Endothelial cell (in vitro differentiated cells): ENCODE results near the gene DOHH. TPM values are rescaled to one million over a fixed set of nuclear protein-coding genes. Genes with fewer than 3 reads are reported as not detected.
A peak's percentile ranks its signal among the peaks of the same experiment; 100 is the strongest.
"Not testable (repeated sequence)": the region's sequence is repeated elsewhere in the genome, so short reads cannot be mapped to it uniquely, and the experiment has no call there.

ENCODE experiments used
- DNase-seq: peaks from one replicate; pipeline ENCODE4 v3.0.0; 2021; ENCODE audit warnings: low spot score
- H3K27ac Mint-ChIP-seq: one replicate; pipeline ENCODE4 v1.8.0; 2021; ENCODE audit warnings: mixed read lengths, inconsistent platforms; ENCODE audit not compliant: unreplicated experiment
- H3K27me3 Mint-ChIP-seq: one replicate; pipeline ENCODE4 v1.8.0; 2021; ENCODE audit warnings: mild to moderate bottlenecking, moderate library complexity, mixed read lengths, inconsistent platforms; ENCODE audit not compliant: unreplicated experiment
- H3K36me3 Mint-ChIP-seq: one replicate; pipeline ENCODE4 v1.8.0; 2021; ENCODE audit warnings: mild to moderate bottlenecking, low read depth, mixed read lengths, inconsistent platforms; ENCODE audit not compliant: unreplicated experiment
- H3K4me1 Mint-ChIP-seq: one replicate; pipeline ENCODE4 v1.8.0; 2021; ENCODE audit warnings: mild to moderate bottlenecking, mixed read lengths, inconsistent platforms; ENCODE audit not compliant: unreplicated experiment
- H3K4me3 Mint-ChIP-seq: one replicate; pipeline ENCODE4 v1.8.0; 2021; ENCODE audit warnings: mild to moderate bottlenecking, mixed read lengths, inconsistent platforms; ENCODE audit not compliant: unreplicated experiment
- H3K9me3 Mint-ChIP-seq: one replicate; pipeline ENCODE4 v1.8.0; 2021; ENCODE audit warnings: mixed read lengths, inconsistent platforms; ENCODE audit not compliant: unreplicated experiment
- CTCF ChIP-seq: fragments of 200-600 bp; sonication (generic); IDR thresholded peaks from one replicate; pipeline ENCODE4 v1.5.0; 2021; ENCODE audit warnings: antibody characterized with exemption; ENCODE audit not compliant: unreplicated experiment
- total RNA-seq: library from RNA; stranded (reverse); fragmentation: NEBNext Ultra II Directional; extraction: Animal tissue kit (Norgen Biotek cat#: 25700); gene quantifications from one replicate; pipeline ENCODE4 v1.2.1, GENCODE V29; 2021; ENCODE audit not compliant: unreplicated experiment

Gene DOHH
- total RNA-seq, 1 donor from 2014 or later, result 8.7 TPM

GRCh38 chr19:3452171-3452941 lies 48.1 kb downstream of the DOHH start:
- no peak overlapping the region for H3K27ac Mint-ChIP-seq
- no peak for DNase-seq
- peaks cover 3% of the 10 kb centered on the region for H3K36me3 Mint-ChIP-seq
- no peaks in the 10 kb centered on the region for H3K9me3 Mint-ChIP-seq
- no peak for TF ChIP-seq CTCF
- H3K4me1 Mint-ChIP-seq, result peaks cover 4% of the 10 kb centered on the region
- peaks cover 2% of the 10 kb centered on the region for H3K27me3 Mint-ChIP-seq
- no peak overlapping the region for H3K4me3 Mint-ChIP-seq

- Mint-ChIP-seq H3K36me3 (peaks cover 3% of the 10 kb centered on the region), H3K4me1 (peaks cover 4% of the 10 kb centered on the region), H3K27ac (no peak overlapping the region), H3K27me3 (peaks cover 2% of the 10 kb centered on the region), H3K4me3 (no peak overlapping the region), H3K9me3 (no peaks in the 10 kb centered on the region)
- no peak for DNase-seq
- no peak for TF ChIP-seq CTCF
These were observed 49.0 kb downstream of the DOHH start for GRCh38 chr19:3451451-3451866.

DNA sequence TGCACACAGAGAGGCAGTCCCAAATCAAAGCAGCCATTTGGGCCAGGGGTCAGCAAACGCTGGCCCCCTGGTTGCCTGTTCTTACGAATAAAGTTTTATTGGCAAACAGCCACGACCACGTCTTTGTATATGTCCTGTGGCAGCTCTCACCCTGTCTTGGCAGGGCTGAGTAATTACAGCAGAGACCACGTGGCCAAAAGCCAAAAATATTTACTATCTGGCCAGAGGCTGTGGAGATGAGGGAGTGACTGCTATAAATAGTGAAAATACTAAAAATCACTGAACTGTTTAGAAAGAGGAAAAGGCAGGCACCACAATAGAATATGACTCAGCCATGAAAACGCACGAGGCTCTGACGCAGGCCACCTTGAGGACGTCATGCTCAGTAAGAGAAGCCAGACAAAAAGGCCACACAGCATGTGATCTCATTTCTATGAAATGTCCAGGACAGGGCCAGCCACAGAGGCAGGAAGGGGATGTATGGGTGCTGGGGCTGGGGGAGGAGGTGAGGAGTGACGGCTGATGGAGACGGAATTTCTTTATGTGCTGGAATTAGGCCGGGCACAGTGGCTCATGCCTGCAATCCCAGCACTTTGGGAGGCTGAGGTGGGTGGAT lies 49.6 kb downstream of the DOHH start:
- Mint-ChIP-seq H3K27ac (peak overlapping the region; percentile 55), H3K4me3 (no peak overlapping the region), H3K27me3 (peaks cover 3% of the 10 kb centered on the region)

GRCh38 chr19:3448616-3449334 lies 51.7 kb downstream of the DOHH start:
- peaks cover 3% of the 10 kb centered on the region for H3K36me3 Mint-ChIP-seq
- H3K4me3 Mint-ChIP-seq, result no peak overlapping the region

More for the DNA sequence above, 49.6 kb downstream of the DOHH start:
- DNase-seq, result no peak
- H3K9me3 Mint-ChIP-seq, result no peaks in the 10 kb centered on the region
- H3K36me3 Mint-ChIP-seq, result peaks cover 3% of the 10 kb centered on the region
- H3K4me1 Mint-ChIP-seq, result peaks cover 4% of the 10 kb centered on the region
- no peak for TF ChIP-seq CTCF

DNA sequence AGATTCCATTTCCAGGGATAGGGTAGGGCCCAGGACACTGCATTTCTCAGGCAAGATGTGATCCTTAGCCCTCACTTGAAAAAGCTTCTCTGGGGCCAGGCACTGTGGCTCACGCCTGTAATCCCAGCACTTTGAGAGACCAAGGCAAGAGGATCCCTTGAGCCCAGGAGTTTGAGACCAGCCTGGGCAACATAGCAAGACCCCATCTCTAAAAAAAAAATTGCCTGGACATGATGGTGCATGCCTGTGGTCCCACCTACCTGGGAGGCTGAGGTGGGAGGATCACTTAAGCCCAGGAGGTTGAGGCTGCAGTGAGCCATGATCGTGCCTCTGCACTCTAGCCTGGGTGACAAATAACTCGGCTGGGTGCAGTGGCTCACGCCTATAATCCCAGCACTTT lies 53.8 kb downstream of the DOHH start:
- not testable (repeated sequence) for H3K4me3 Mint-ChIP-seq, H3K36me3 Mint-ChIP-seq, H3K27ac Mint-ChIP-seq, H3K27me3 Mint-ChIP-seq, H3K9me3 Mint-ChIP-seq, DNase-seq
- peaks cover 15% of the 10 kb centered on the region for H3K4me1 Mint-ChIP-seq

More at GRCh38 chr19:3448616-3449334, 51.7 kb downstream of the DOHH start:
- TF ChIP-seq CTCF, result no peak
- H3K9me3 Mint-ChIP-seq, result no peaks in the 10 kb centered on the region
- H3K27ac Mint-ChIP-seq, result no peak overlapping the region
- H3K27me3 Mint-ChIP-seq, result peaks cover 6% of the 10 kb centered on the region
- peaks cover 14% of the 10 kb centered on the region for H3K4me1 Mint-ChIP-seq
- DNase-seq, result no peak
